HCT116 (cell line): ENCODE results near the gene CES1. TPM values are rescaled to one million over a fixed set of nuclear protein-coding genes. Genes with fewer than 3 reads are reported as not detected.

Experiments
- ATAC-seq: fragments of 200-7000 bp; cut with Tn5 transposase; 2 replicates; pipeline ENCODE4 v1.9.1; 2020; ENCODE audit warnings: mild to moderate bottlenecking, moderate library complexity
- BruUV-seq: library from RNA; stranded (reverse); fragments of 400-500 nt; replicated peaks from 2 replicates; lab custom pipeline; 2021; lab: Mats Ljungman, UMichigan
- CTCF ChIA-PET: fragments of 300-600 bp; sonication (Branson Sonifier 250); formaldehyde crosslinking; loops from one replicate; lab custom pipeline; 2021; ENCODE audit warnings: antibody characterized with exemption; lab: Charles Lee
- POLR2A ChIA-PET: fragments of 300-600, 350-600 bp; sonication (Branson Sonifier 250); formaldehyde crosslinking; loops from one replicate; lab custom pipeline; 2021; ENCODE audit warnings: antibody characterized with exemption; lab: Charles Lee
- RAD21 ChIA-PET, 2 experiments: fragments of 300-600 bp; sonication (Branson Sonifier 250); formaldehyde crosslinking; loops; one replicate each; lab custom pipeline; 2023; ENCODE audit warnings: low total read pairs in 2 of 2; ENCODE audit not compliant: uncharacterized antibody in 2 of 2, unreplicated experiment in 2 of 2, low non-redundant PET in 1 of 2; lab: Charles Lee
- DNase-seq: peaks from one replicate; pipeline ENCODE4 v3.0.0-alpha.2; 2010; ENCODE audit warnings: low read depth, low spot score
- H2AFZ ChIP-seq: fragments of 200-600 bp; shearing (Covaris generic), sonication (generic); 2 replicates; pipeline ENCODE4 v1.6.1; 2017; ENCODE audit warnings: low read depth, mixed run types, mixed read lengths, antibody characterized with exemption, low read length; ENCODE audit not compliant: poor library complexity, severe bottlenecking
- H3K27ac ChIP-seq: 2 replicates; pipeline ENCODE4 v1.5.1; 2012; ENCODE audit warnings: low read depth, low read length
- H3K27me3 ChIP-seq: fragments of 200-600 bp; sonication (generic); 2 replicates; pipeline ENCODE4 v1.6.1; 2016; ENCODE audit warnings: mixed run types, low read length, mixed read lengths; ENCODE audit not compliant: insufficient read depth
- H3K36me3 ChIP-seq, 2 experiments: fragments of 200-500 bp in 1 of 2; fragments of 200-600 bp in 1 of 2; sonication (Bioruptor generic) in 1 of 2; sonication (generic) in 1 of 2; 2 replicates each; pipeline versions ENCODE4 v1.5.1 to v1.6.1; 2014 to 2016; ENCODE audit warnings: low read length in 2 of 2, inconsistent platforms in 1 of 2, mixed read lengths in 1 of 2, mixed run types in 1 of 2; ENCODE audit not compliant: insufficient read depth in 2 of 2, control insufficient read depth in 1 of 2
- H3K4me1 ChIP-seq, 2 experiments: fragments of 200-600 bp in 1 of 2; sonication (generic) in 1 of 2; 2 replicates each; pipeline versions ENCODE4 v1.5.1 to v1.6.1; 2012 to 2017; ENCODE audit warnings: low read length in 2 of 2, inconsistent platforms in 1 of 2, mild to moderate bottlenecking in 1 of 2, mixed read lengths in 1 of 2, mixed run types in 1 of 2, moderate library complexity in 1 of 2; ENCODE audit not compliant: insufficient read depth in 2 of 2, control insufficient read depth in 1 of 2
- H3K4me2 ChIP-seq: fragments of 200-600 bp; sonication (generic); 2 replicates; pipeline ENCODE4 v1.6.1; 2017; ENCODE audit warnings: mixed run types, low read length, mixed read lengths
- H3K4me3 ChIP-seq, 2 experiments: fragments of 200-600 bp in 1 of 2; sonication (generic) in 1 of 2; replicated peaks in 1 of 2; 2 replicates each; pipeline ENCODE4 v1.5.1; 2011 to 2016; ENCODE audit warnings: low read length in 2 of 2, control low read depth in 1 of 2, low read depth in 1 of 2, mild to moderate bottlenecking in 1 of 2, mixed read lengths in 1 of 2, mixed run types in 1 of 2
- H3K79me2 ChIP-seq: fragments of 200-600 bp; sonication (generic); 2 replicates; pipeline ENCODE4 v1.6.1; 2017; ENCODE audit warnings: mild to moderate bottlenecking, mixed run types, low read length, moderate library complexity, mixed read lengths; ENCODE audit not compliant: insufficient read depth
- H3K9ac ChIP-seq: fragments of 200-600 bp; sonication (generic); 2 replicates; pipeline ENCODE4 v1.6.1; 2016; ENCODE audit warnings: low read length, mixed read lengths
- H3K9me2 ChIP-seq: fragments of 200-600 bp; sonication (generic), shearing (Covaris generic); 2 replicates; pipeline ENCODE4 v1.6.1; 2017; ENCODE audit warnings: mixed run types, mild to moderate bottlenecking, moderate library complexity; ENCODE audit not compliant: insufficient read depth
- H3K9me3 ChIP-seq, 2 experiments: fragments of 200-500 bp in 1 of 2; fragments of 200-600 bp in 1 of 2; sonication (Bioruptor generic) in 1 of 2; sonication (generic) in 1 of 2; 2 replicates each; pipeline ENCODE4 v1.6.1; 2014 to 2017; ENCODE audit warnings: low read length in 2 of 2, mixed read lengths in 2 of 2, inconsistent platforms in 1 of 2, low read depth in 1 of 2, mild to moderate bottlenecking in 1 of 2, mixed run types in 1 of 2, moderate library complexity in 1 of 2; ENCODE audit not compliant: control insufficient read depth in 1 of 2, insufficient read depth in 1 of 2
- H4K20me1 ChIP-seq: fragments of 200-600 bp; sonication (generic), shearing (Covaris generic); 2 replicates; pipeline ENCODE4 v1.6.1; 2017; ENCODE audit warnings: mixed run types, mild to moderate bottlenecking, moderate library complexity; ENCODE audit not compliant: insufficient read depth
- EGR1 ChIP-seq: IDR thresholded peaks from 2 replicates; pipeline ENCODE4 v1.6.1; 2012; ENCODE audit warnings: low read depth
- EZH2 ChIP-seq: fragments of 200-600 bp; sonication (generic); IDR thresholded peaks from 2 replicates; pipeline ENCODE4 v1.6.1; 2017; ENCODE audit warnings: antibody characterized with exemption, mixed run types
- EZH2phosphoT487 ChIP-seq: fragments of 200-600 bp; IDR thresholded peaks from 2 replicates; pipeline ENCODE4 v1.6.1; 2018; ENCODE audit warnings: antibody characterized with exemption, borderline replicate concordance
- FOSL1 ChIP-seq: IDR thresholded peaks from 2 replicates; pipeline ENCODE4 v1.6.1; 2012; ENCODE audit warnings: low read depth
- JUND ChIP-seq: IDR thresholded peaks from 2 replicates; pipeline ENCODE4 v1.6.1; 2012
- POLR2A ChIP-seq: IDR thresholded peaks from 2 replicates; pipeline ENCODE4 v1.7.0; 2011; ENCODE audit warnings: borderline replicate concordance; ENCODE audit not compliant: insufficient read depth, insufficient read length; ENCODE audit errors: extremely low read depth
- SP1 ChIP-seq: IDR thresholded peaks from 2 replicates; pipeline ENCODE4 v1.6.1; 2012; ENCODE audit warnings: low read depth
- SRF ChIP-seq: IDR thresholded peaks from 2 replicates; pipeline ENCODE4 v1.6.1; 2012; ENCODE audit warnings: low read depth
- ZNF274 ChIP-seq: fragments of 200-500 bp; sonication (Bioruptor generic); IDR thresholded peaks from 2 replicates; pipeline ENCODE4 v1.6.1; 2014; ENCODE audit warnings: mild to moderate bottlenecking, low read depth, low read length, inconsistent platforms
- intact Hi-C: fragments of 100-400 bp; cut with micrococcal nuclease; formaldehyde crosslinking; loops from 2 replicates; pipeline ENCODE4 v1.10.0; 2022
- total RNA-seq: library from RNA; stranded (reverse); gene quantifications from one replicate; pipeline ENCODE4 v1.2.1, GENCODE V29; 2021; ENCODE audit not compliant: unreplicated experiment
- TF ChIP-seq, protein P1 (sequence below): IDR thresholded peaks from 2 replicates; pipeline ENCODE4 v1.6.1; 2011; ENCODE audit warnings: mild to moderate bottlenecking, low read length, moderate library complexity; ENCODE audit not compliant: insufficient replicate concordance; ENCODE audit errors: extremely low read depth
- TF ChIP-seq, protein P2 (sequence below): IDR thresholded peaks from 2 replicates; pipeline ENCODE4 v1.6.1; 2012
- TF ChIP-seq, protein P3 (sequence below), 3 experiments: fragments of 200-600 bp in 1 of 3; sonication (generic) in 1 of 3; IDR thresholded peaks in 2 of 3; conservative IDR thresholded peaks in 1 of 3; 2 replicates each; pipeline ENCODE4 v1.5.1; 2012 to 2017; ENCODE audit warnings: low read depth in 2 of 3, low read length in 2 of 3, antibody characterized with exemption in 1 of 3, borderline replicate concordance in 1 of 3, control low read depth in 1 of 3, mild to moderate bottlenecking in 1 of 3, mixed read lengths in 1 of 3, mixed run types in 1 of 3, moderate library complexity in 1 of 3; ENCODE audit not compliant: insufficient read depth in 1 of 3
- TF ChIP-seq, protein P4 (sequence below): IDR thresholded peaks from 2 replicates; pipeline ENCODE4 v1.6.1; 2012; ENCODE audit warnings: low read depth

Gene CES1
- total RNA-seq, 1 experiment from 2014 or later = 1.8 TPM

DNA sequence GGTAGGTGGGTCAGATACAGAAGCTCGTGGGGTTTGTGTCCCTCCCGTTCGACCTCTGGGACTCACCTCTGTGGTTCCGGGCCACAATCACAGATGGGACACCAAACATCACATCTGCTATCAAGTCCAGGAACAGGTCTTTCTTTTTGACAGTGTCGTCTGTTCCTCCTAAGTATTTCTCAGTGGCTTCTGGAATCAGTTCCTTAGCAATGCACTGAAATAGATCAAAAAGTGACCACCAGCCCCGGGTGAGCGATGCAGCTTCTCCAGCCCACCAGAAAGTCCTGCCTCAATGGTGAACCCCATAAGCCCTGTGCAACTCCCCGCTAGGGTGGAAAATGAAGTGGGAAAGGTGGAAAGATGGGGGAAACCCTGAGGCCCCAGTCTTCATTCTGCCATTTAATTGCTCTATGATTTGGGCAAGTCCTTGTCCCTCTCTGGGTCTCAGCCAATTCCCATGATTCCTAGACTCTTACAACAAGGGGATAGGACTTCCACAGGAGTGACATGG, 22.4 kb downstream of the CES1 start:
- no peak overlapping the region for H2AFZ ChIP-seq
- TF ChIP-seq, protein P1, sequence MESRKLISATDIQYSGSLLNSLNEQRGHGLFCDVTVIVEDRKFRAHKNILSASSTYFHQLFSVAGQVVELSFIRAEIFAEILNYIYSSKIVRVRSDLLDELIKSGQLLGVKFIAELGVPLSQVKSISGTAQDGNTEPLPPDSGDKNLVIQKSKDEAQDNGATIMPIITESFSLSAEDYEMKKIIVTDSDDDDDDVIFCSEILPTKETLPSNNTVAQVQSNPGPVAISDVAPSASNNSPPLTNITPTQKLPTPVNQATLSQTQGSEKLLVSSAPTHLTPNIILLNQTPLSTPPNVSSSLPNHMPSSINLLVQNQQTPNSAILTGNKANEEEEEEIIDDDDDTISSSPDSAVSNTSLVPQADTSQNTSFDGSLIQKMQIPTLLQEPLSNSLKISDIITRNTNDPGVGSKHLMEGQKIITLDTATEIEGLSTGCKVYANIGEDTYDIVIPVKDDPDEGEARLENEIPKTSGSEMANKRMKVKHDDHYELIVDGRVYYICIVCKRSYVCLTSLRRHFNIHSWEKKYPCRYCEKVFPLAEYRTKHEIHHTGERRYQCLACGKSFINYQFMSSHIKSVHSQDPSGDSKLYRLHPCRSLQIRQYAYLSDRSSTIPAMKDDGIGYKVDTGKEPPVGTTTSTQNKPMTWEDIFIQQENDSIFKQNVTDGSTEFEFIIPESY = no peak
- TF ChIP-seq, protein P2, sequence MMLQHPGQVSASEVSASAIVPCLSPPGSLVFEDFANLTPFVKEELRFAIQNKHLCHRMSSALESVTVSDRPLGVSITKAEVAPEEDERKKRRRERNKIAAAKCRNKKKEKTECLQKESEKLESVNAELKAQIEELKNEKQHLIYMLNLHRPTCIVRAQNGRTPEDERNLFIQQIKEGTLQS = no peak
- TF ChIP-seq EZH2 (no peak), EGR1 (no peak), ZNF274 (no peak), JUND (no peak), EZH2phosphoT487 (no peak), SRF (no peak), SP1 (no peak), FOSL1 (no peak), POLR2A (no peak)
- TF ChIP-seq, protein P3, sequence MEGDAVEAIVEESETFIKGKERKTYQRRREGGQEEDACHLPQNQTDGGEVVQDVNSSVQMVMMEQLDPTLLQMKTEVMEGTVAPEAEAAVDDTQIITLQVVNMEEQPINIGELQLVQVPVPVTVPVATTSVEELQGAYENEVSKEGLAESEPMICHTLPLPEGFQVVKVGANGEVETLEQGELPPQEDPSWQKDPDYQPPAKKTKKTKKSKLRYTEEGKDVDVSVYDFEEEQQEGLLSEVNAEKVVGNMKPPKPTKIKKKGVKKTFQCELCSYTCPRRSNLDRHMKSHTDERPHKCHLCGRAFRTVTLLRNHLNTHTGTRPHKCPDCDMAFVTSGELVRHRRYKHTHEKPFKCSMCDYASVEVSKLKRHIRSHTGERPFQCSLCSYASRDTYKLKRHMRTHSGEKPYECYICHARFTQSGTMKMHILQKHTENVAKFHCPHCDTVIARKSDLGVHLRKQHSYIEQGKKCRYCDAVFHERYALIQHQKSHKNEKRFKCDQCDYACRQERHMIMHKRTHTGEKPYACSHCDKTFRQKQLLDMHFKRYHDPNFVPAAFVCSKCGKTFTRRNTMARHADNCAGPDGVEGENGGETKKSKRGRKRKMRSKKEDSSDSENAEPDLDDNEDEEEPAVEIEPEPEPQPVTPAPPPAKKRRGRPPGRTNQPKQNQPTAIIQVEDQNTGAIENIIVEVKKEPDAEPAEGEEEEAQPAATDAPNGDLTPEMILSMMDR (IDR thresholded peaks at IDR 0.05 in 2 of 3, conservative IDR thresholded peaks at IDR 0.05 in 1 of 3; ENCODE audit: borderline replicate concordance in 1 of 3, insufficient read depth in 1 of 3, low read depth in 2 of 3, low read length in 2 of 3) = no peak
- TF ChIP-seq, protein P4, sequence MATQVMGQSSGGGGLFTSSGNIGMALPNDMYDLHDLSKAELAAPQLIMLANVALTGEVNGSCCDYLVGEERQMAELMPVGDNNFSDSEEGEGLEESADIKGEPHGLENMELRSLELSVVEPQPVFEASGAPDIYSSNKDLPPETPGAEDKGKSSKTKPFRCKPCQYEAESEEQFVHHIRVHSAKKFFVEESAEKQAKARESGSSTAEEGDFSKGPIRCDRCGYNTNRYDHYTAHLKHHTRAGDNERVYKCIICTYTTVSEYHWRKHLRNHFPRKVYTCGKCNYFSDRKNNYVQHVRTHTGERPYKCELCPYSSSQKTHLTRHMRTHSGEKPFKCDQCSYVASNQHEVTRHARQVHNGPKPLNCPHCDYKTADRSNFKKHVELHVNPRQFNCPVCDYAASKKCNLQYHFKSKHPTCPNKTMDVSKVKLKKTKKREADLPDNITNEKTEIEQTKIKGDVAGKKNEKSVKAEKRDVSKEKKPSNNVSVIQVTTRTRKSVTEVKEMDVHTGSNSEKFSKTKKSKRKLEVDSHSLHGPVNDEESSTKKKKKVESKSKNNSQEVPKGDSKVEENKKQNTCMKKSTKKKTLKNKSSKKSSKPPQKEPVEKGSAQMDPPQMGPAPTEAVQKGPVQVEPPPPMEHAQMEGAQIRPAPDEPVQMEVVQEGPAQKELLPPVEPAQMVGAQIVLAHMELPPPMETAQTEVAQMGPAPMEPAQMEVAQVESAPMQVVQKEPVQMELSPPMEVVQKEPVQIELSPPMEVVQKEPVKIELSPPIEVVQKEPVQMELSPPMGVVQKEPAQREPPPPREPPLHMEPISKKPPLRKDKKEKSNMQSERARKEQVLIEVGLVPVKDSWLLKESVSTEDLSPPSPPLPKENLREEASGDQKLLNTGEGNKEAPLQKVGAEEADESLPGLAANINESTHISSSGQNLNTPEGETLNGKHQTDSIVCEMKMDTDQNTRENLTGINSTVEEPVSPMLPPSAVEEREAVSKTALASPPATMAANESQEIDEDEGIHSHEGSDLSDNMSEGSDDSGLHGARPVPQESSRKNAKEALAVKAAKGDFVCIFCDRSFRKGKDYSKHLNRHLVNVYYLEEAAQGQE = no peak
- RAD21 ChIA-PET = no interaction called here
- H4K20me1 ChIP-seq = no peaks in the 10 kb centered on the region
- H3K36me3 ChIP-seq = no peaks in the 10 kb centered on the region
- CTCF ChIA-PET = no interaction called here
- BruUV-seq = no TSS peak
- no peak for DNase-seq
- POLR2A ChIA-PET = no interaction called here
- H3K79me2 ChIP-seq = no peaks in the 10 kb centered on the region
- no peak overlapping the region for H3K27ac ChIP-seq
- no peak overlapping the region for H3K9ac ChIP-seq
- peaks cover 49% of the 10 kb centered on the region for H3K27me3 ChIP-seq
- no peaks in the 10 kb centered on the region for H3K9me3 ChIP-seq
- no peaks in the 10 kb centered on the region for H3K4me1 ChIP-seq
- ATAC-seq = no peak
- intact Hi-C loops = no loop called here
- no peaks in the 10 kb centered on the region for H3K9me2 ChIP-seq
- no peak overlapping the region for H3K4me3 ChIP-seq
- no peak overlapping the region for H3K4me2 ChIP-seq
